CD4-positive, alpha-beta T cell treated with Interleukin-6 for 4 hours (primary cell): Measurements from ENCODE around the gene TAF11L11.
"Not testable (repeated sequence)": the region's sequence is repeated elsewhere in the genome, so short reads cannot be mapped to it uniquely, and the experiment has no call there.

Experiments used
- DNase-seq: peaks from one replicate; pipeline ENCODE4 v3.0.0-alpha.2; 2020; ENCODE audit warnings: mixed read lengths

TAF11L11 gene

GRCh38 chr5:17603880-17604279, at the start of gene TAF11L11:
TSS of gene TAF11L11 (plus strand) at chr5:17604183.
- not testable (repeated sequence) for DNase-seq

GRCh38 chr5:17585658-17586057, 18.3 kb upstream of the TAF11L11 start, which contains the start of gene TAF11L7:
TSS of gene TAF11L7 (minus strand) at chr5:17585758.
- DNase-seq: not testable (repeated sequence)

GRCh38 chr5:17590860-17591259, 13.1 kb upstream of the TAF11L11 start, which contains the start of gene TAF11L8:
TSS of gene TAF11L8 (minus strand) at chr5:17590960.
- DNase-seq: not testable (repeated sequence)

- DNase-seq: not testable (repeated sequence)
These were observed 9.7 kb upstream of the TAF11L11 start, which contains the start of gene TAF11L9 for GRCh38 chr5:17594255-17594654. TSS of gene TAF11L9 (minus strand) at chr5:17594394.

GRCh38 chr5:17597728-17598127, 6.3 kb upstream of the TAF11L11 start, which contains the start of gene TAF11L10:
TSS of gene TAF11L10 (minus strand) at chr5:17597828.
- DNase-seq: not testable (repeated sequence)

- no peak for DNase-seq
These were observed 968 bp downstream of the TAF11L11 start for GRCh38 chr5:17604951-17605350.

- not testable (repeated sequence) for DNase-seq
These were observed 3.5 kb downstream of the TAF11L11 start for GRCh38 chr5:17607461-17607860.

- not testable (repeated sequence) for DNase-seq
These were observed 6.1 kb downstream of the TAF11L11 start, which contains the start of gene TAF11L12 for GRCh38 chr5:17610092-17610491. TSS of gene TAF11L12 (plus strand) at chr5:17610392.

GRCh38 chr5:17614872-17615605, 11.1 kb downstream of the TAF11L11 start:
- DNase-seq: no peak

- no peak for DNase-seq
These were observed 15.4 kb downstream of the TAF11L11 start for GRCh38 chr5:17619354-17619753.

- no peak for DNase-seq
These were observed 16.6 kb downstream of the TAF11L11 start for GRCh38 chr5:17620627-17621026.

- no peak for DNase-seq
These were observed 21.7 kb downstream of the TAF11L11 start for GRCh38 chr5:17625686-17626085.

GRCh38 chr5:17631788-17632187, 27.8 kb downstream of the TAF11L11 start, which contains the start of gene TAF11L13:
TSS of gene TAF11L13 (plus strand) at chr5:17632088.
- not testable (repeated sequence) for DNase-seq

- no peak for DNase-seq
These were observed 30.2 kb downstream of the TAF11L11 start, which contains the start of gene TAF11L14 for GRCh38 chr5:17634160-17634559. TSS of gene TAF11L14 (plus strand) at chr5:17634460.

- not testable (repeated sequence) for DNase-seq
These were observed 45.2 kb downstream of the TAF11L11 start for GRCh38 chr5:17649232-17649631.

GRCh38 chr5:17655201-17655759, 51.3 kb downstream of the TAF11L11 start:
- not testable (repeated sequence) for DNase-seq
